IMR-90 (cell line): Measurements from ENCODE around the gene ZNF423.

Experiments used
- BHLHE40 ChIP-seq: fragments of 150-350 bp; IDR thresholded peaks from 2 replicates; pipeline ENCODE4 v1.6.1; 2016; ENCODE audit warnings: mild to moderate bottlenecking, low read depth, low read length
- CTCF ChIP-seq: conservative IDR thresholded peaks from 2 replicates; pipeline ENCODE4 v1.5.1; 2012; ENCODE audit warnings: mild to moderate bottlenecking, low read depth, low read length, improper control_type of control experiment
- ELK1 ChIP-seq: fragments of 150-350 bp; IDR thresholded peaks from 2 replicates; pipeline ENCODE4 v1.6.1; 2016; ENCODE audit warnings: low read depth, mild to moderate bottlenecking, low read length, moderate library complexity, borderline replicate concordance
- MAZ ChIP-seq: IDR thresholded peaks from 2 replicates; pipeline ENCODE4 v1.6.1; 2012; ENCODE audit warnings: low read depth, mild to moderate bottlenecking, low read length, improper control_type of control experiment, moderate library complexity, borderline replicate concordance
- MXI1 ChIP-seq: IDR thresholded peaks from 2 replicates; pipeline ENCODE4 v1.6.1; 2012; ENCODE audit warnings: low read depth, mild to moderate bottlenecking, low read length, moderate library complexity, borderline replicate concordance

GRCh38 chr16:49695782-49696413 lies 160.0 kb downstream of the ZNF423 start:
- no peak for TF ChIP-seq CTCF
- TF ChIP-seq MXI1: no peak
- no peak for TF ChIP-seq BHLHE40
- no peak for TF ChIP-seq ELK1
- no peak for TF ChIP-seq MAZ
